GM19324 (cell line): ENCODE data around the gene DDX28.

Experiments used
- ATAC-seq: cut with Tn5 transposase; IDR thresholded peaks from one replicate; pipeline ENCODE4 v1.9.1; 2021; ENCODE audit warnings: mild to moderate bottlenecking, moderate library complexity; ENCODE audit not compliant: unreplicated experiment, low FRiP score

Gene DDX28

GRCh38 chr16:68022728-68023537 is at the start of gene DDX28, which contains the start of gene DUS2:
TSS of gene DDX28 (minus strand) at chr16:68023232. CDS start at chr16:68023202, 30 bp downstream.
TSS of gene DUS2 (plus strand) at chr16:68023284. CDS start at chr16:68038024, 14,740 bp downstream.
- peak; percentile 91 for ATAC-seq

DNA sequence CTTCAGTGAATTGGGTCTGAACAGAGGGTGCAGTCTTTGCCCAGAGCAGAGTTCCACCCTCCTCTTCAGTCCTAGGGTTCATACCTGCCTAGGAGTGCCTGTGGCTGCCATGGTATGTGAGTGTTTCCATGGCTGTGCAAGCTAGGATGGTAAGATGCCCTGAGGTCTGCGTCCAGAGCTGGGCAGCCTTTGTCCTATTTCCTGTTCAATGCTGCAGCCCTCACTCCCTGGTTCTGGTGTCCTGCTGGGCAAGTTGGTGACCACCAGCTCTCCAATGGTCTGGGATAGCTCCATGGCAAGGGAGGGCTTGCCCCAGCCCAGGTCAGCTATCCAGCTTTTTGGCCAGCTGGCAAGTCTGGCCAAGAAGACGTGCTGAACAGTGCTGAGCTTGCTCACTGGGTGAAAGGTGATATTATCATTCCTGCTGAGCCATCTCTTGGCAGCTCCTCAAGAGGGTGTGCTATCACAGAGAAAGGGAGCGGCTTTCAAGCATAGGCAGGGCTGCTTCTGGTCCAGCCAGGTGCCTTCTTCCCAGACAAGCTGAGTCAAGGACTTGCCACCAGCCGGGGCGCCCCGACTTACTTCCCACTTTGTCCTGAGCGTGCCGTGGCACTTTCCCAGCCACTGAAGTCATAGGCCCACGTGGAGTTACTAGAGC is 49.1 kb upstream of the DDX28 start:
- no peak for ATAC-seq

DNA sequence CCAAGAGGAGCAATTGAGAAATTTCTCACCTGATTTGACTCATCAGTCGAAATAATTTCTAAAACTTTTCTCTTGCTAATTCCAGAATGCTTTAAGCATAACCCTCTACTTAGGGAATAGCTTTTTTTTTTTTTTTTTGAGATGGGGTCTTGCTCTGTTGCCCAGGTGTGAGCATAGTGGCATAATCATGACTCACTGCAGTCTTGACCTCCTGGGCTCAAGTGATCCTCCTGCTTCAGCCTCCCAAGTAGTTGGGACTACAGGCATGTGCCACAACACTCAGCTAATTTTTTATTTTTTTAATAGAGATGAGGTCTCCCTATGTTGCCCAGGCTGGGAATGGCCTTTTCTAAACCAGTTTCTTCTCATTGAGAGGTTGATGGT is 48.5 kb upstream of the DDX28 start:
- ATAC-seq: no peak

GRCh38 chr16:68070806-68071517 is 47.9 kb upstream of the DDX28 start:
- ATAC-seq: no peak

GRCh38 chr16:68070249-68070730 is 47.3 kb upstream of the DDX28 start:
- no peak for ATAC-seq

DNA sequence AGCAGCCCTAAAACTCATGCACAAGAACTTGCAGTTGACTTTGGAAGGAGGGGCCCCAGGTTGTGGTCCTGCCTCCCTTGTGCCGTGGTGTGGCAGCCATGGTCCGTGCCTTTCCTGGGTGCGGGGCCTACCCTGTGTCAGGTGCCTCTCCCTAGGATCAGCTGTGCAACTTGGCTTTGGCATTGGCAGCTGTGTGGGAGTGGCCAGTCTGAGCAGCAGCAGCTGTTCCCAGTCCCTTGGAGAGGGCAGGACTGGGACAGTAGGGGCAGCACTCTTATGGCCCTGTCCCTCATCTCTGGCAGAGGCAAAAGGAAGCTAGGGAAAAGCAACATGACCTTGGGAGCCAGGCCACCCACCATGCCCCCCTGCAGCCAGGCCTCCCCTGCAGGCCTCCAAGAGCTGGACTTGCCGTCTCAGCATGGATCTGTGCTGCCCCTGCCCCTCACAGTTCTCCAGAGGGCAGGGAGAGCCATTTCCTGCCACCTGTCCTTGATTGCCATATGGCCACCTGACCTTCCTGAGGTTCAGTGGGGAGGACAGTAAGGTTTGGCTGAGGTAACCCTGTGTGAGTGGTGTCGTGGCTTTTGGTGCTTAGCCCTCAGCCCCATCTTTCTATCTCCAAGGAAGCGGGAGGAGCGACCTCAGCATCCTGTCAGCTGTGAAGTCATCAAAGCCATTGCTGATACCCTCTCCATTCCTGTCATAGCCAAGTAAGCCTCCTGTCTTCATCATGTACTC is 46.6 kb upstream of the DDX28 start:
- ATAC-seq: no peak

DNA sequence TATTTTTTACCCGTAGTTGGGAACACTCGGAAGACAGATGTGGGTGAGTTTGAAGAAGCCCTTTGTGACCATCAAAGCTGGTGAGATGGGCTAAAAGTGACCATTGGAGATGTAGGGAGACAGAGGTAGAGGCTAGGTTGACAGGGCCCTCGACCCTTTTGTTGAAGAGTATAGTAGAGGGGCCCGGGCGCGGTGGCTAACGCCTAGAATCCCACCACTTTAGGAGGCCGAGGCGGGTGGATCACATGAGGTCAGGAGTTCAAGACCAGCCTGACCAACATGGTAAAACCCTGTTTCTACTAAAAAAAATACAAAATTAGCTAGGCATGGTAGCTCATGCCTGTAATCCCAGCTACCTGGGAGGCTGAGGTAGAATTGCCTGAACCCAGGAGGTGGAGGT is 45.9 kb upstream of the DDX28 start:
- ATAC-seq: no peak

DNA sequence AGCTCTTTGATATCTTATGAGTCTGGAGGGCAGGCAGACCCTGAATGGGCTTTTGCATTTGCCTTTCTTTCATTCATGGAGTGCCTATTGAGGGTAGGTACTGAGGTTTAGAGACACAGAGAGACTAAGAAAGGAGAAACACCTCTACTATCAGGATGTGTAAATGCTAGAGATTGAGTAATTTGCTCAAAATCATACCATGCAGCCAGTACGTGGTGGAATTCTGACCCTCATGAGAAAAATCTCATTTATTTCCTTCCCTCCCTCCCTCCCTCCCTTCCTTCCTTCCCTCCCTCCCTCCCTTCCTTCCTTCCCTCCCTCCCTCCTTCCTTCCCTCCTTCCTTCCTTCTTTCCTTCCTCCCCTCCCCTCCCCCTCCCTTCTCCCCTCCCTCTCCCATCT is 43.7 kb upstream of the DDX28 start:
- ATAC-seq: no peak

GRCh38 chr16:68065716-68066305 is 42.8 kb upstream of the DDX28 start:
- no peak for ATAC-seq

GRCh38 chr16:68064791-68065365 is 41.8 kb upstream of the DDX28 start:
- ATAC-seq: no peak

DNA sequence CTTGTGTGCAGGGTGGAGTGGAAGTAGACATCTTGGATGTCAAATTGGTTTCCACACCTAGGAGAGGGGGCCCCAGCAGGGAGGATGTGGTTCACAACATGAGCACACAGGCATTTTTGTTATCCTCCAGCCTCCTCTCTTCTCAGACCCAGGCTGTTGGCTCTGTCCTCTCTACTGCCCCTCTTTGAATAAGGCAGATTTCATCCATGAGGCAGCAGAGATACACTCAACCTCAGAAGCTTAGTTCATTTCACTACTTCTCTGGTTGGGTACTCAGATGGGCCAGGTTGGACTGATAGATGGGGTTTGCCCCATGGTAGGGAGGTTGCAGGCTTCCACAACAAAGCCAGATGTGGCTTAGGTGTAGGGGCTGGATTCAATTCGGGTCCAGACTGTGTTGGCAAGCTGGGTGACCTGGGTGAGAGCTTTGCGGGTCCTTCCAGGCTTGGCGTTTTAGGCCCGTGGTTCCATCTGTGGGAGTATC is 39.9 kb upstream of the DDX28 start:
- ATAC-seq: no peak

GRCh38 chr16:68061396-68061795 is 38.4 kb upstream of the DDX28 start:
- ATAC-seq: no peak

DNA sequence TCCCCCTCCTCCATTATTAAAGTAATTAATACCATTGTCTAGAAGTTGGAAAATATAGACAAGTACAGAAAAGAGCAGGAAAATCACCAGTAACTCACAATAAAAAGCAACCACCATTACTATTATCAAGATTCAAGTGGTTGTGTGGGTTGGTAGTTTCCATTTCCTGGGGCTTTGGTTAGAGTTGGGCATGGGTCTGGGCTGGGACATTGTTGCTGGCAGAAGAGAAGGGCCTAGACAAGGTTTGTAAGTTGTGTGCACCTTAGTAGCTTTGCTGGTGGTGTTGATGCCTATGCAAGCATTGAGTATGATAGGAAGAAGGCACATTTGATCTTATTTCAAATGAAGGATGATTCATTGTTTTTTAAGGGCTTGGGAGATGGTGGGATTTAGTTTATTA is 36.8 kb upstream of the DDX28 start:
- no peak for ATAC-seq

DNA sequence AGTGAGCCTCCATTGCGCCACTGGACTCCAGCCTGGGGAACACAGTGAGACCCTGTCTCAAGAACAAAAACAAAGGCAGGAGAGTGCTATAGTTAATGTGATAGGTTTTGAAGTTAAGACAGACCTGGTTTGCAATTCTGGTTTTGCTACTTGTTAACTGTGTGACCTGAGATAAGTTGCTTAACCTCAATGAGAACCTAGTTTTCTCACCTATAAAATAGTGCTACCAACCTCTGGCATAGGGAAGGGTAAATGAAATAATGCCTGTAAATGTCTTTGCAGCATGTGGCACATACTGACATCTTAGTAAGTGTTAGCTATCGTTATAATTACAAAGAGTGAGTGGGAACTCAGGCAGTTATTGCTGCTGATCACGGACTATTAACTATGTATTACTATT is 32.4 kb upstream of the DDX28 start:
- ATAC-seq: no peak

- ATAC-seq: no peak
Observed at GRCh38 chr16:68049449-68049848, 26.4 kb upstream of the DDX28 start.

- no peak for ATAC-seq
Observed at GRCh38 chr16:68047987-68048386, 25.0 kb upstream of the DDX28 start.

DNA sequence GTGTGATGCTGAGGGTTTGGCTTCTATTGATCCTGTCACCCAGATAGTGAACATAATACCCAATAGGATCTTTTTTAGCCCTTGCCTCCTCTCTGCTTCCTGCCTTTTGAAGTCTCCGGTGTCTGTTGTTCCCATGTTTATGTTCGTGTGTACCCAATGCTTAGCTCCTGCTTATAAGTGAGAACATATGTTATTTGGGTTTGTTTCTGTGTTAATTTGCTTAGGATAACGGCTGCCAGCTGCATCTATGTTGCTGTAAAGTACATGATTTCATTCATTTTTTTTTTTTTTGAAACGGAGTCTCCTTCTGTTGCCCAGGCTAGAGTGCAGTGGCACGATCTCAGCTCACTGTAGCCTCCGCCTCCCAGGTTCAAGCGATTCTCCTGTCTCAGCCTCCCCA is 23.1 kb upstream of the DDX28 start:
- no peak for ATAC-seq

GRCh38 chr16:68041783-68042182 is 18.8 kb upstream of the DDX28 start:
- no peak for ATAC-seq

DNA sequence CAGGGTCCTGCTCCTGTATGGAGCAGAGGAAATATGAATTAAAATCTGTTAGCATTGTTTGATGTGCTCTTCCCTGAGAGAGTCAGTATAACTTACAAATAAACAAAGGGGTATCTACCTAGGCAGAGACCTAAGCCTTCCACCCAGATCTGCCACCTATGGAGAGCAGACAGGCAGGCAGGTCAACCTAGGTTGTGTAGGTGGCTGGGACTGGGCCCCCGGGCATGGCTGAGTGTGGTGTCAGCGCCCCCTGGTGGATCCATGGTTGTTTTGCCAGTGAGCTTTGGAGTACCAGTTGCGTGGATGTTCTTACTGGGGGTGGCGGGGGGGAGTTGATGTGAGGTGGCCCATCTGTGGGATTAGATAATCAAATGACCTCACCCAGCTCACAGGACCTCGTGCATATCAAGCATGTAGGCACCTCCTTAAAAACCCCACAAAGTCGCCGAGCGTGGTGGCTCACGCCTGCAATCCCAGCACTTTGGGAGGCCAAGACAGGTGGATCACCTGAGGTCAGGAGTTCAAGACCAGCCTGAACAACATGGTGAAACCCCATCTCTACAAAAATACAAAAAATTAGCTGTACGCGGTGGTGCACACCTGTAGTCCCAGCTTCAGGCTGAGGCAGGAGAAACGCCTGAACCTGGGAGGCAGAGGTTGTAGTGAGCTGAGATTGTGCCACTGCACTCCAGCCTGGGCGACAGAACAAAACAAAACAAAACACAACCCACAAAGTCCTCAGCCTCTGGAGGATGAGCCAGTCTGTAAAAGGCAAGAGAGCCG is 17.7 kb upstream of the DDX28 start:
- ATAC-seq: no peak
